ENCODE measurements around the gene HHATL.

The HHATL gene

GRCh38 chr3:42702066-42702951 is at the start of gene HHATL:
Gene HHATL (minus strand): TSS chr3:42702798. CDS start chr3:42700826, 1,972 bp downstream.
- DNase-seq = peak; percentile 9

DNA sequence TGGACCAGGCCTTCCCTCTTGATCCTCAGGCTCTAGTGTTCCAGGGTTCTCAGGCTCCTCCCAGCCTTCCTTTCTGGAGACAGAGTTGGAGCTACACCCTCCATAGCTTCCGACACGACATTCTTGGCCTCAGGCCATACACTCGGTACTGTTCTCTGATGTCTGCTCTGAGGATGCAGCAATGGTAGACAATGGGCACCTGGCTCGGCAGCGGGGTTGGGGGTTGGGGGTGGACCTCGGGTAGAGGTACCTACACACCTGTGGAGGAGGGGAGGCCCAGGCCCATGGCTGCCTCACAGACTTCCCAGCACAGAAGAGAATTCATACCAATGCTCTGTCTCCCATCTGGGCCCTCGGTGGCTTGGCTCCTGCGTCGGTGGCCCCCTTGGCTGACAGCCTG is 49.0 kb upstream of the HHATL start:
- DNase-seq = no peak

- DNase-seq = no peak
Measured at GRCh38 chr3:42750834-42751233, 48.2 kb upstream of the HHATL start.

GRCh38 chr3:42749753-42750231 is 47.2 kb upstream of the HHATL start:
- no peak for DNase-seq

DNA sequence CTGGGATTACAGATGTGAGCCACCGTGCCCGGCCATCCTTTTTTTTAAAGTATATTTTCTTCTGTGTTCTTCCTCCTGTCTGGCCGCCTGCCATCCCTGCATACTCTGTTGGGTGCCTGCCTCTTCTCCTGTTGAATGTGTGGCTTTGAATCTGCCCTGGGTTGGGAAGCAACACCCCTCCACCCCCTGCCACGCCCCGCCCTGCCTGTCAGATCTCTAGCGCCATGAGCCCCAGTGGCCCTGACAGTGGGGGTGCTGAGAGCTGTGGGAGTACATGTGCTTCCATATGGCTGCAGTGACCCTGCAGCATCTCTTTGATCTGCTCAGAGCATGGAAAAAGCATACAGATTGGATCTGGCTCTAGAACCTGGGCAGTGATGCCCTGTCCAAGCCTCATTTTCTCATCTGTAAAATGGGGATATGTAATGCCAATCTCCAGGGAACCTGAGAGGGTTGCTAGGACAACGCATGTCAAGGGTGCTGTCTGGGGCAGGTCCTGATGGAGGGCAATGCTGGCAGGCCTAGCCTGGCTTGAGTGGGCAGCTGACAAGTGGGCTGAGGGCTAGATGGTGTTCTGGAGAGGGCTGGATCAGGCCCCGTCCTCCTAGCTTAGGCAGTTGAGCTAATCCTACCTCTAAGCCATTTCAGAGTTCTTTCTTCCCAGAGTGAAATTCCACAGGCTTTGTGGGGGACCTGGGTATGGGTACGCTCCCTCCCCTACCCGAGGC is 46.6 kb upstream of the HHATL start:
- no peak for DNase-seq

- DNase-seq = peak; percentile 46
Measured at GRCh38 chr3:42747581-42747980, 45.0 kb upstream of the HHATL start.

GRCh38 chr3:42746455-42747450 is 44.2 kb upstream of the HHATL start:
- no peak for DNase-seq

GRCh38 chr3:42745776-42746454 is 43.3 kb upstream of the HHATL start:
- no peak for DNase-seq

- no peak for DNase-seq
Measured at GRCh38 chr3:42745291-42745745, 42.7 kb upstream of the HHATL start.

DNA sequence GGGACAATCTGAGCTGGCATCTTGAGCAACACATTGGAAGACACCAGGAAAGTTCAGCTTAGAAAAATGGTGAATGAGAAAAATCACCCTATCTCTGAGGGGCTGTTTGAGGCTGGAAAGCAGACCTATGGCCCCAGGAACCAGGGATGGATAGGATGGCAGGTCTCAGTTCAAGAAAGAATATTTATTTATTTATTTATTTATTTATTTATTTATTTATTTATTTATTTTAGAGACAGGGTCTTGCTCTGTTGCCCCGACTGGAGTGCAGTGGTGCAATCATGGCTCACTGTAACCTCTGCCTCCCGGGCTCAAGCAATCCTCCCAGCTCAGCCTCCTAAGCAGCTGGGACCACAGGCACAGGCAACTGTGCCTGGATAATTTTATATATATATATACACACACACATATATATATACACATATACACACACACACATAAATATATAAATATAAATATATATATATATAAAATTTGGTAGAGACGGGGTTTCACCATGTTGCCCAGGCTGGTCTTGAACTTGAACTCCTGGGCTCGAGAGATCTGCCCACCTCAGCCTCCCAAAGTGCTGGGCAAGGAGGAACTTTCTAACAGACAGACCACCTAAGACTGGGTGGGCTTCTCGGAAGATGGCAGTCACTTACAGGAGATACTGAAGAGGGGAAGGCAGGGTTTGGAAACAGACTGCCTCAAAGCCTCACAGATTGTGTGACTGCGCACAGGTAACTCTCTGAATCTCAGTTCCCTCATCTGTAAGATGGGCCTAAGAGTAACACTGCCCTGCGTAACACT is 40.8 kb upstream of the HHATL start:
- DNase-seq = no peak

DNA sequence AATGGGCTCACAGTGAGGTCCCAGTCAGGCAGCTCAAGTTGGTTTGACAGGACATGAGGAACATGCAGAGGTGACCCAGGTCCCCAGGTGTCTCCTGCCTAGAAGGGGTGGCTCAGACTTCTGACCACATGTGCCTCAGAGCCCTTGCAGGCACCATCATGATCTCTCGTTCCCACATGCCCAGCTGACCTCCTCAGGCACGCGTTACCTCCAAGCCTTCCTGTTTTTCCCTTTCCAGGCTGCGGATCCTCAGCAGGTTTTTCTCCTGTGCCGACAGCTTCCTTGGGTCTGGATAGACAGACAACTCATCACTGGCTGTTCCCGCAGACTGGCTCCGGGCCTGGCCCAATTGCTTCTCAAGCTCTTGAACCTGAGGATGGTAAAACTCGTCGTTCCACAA is 40.1 kb upstream of the HHATL start:
- no peak for DNase-seq

GRCh38 chr3:42742259-42742658 is 39.7 kb upstream of the HHATL start:
- DNase-seq = no peak

DNA sequence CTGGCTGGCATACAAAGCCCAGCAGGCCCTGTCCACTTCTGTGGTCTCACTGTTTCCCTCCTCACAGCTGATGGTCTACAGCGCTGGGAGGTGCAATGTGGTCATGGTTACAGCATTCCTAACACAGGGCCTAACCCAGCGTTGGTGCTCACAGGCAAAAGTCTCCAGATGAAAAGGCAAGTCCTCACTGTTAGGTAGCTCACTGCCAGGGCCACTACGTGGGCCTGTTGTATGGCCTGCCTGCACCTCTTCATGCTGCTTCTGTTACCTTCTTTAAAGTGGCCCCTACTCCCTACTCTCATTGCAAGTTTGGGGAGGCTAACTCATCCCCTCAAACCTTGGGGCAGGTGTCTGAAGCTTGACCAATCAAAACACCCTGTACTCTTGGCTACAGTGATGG is 39.2 kb upstream of the HHATL start:
- DNase-seq = no peak

- no peak for DNase-seq
Measured at GRCh38 chr3:42739401-42740158, 37.0 kb upstream of the HHATL start.

DNA sequence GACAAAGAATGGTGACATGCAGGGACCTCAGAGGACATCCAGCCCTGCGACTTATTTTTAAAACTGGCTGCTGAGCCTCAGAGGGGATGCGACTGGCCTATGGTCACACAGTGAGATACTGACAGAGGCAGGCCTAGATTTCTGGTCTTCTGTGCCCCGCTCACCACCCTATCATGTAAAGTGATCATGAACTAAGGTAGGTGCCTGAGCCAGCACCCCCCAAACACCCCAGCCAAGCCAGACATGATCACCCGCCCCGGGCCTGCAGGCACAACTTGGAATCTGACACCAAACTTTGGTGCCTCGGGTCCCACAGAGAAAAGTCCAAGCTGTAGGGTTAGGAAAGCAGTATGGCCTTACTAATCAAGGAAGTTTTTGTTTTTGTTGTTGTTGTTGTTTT is 33.9 kb upstream of the HHATL start:
- no peak for DNase-seq

DNA sequence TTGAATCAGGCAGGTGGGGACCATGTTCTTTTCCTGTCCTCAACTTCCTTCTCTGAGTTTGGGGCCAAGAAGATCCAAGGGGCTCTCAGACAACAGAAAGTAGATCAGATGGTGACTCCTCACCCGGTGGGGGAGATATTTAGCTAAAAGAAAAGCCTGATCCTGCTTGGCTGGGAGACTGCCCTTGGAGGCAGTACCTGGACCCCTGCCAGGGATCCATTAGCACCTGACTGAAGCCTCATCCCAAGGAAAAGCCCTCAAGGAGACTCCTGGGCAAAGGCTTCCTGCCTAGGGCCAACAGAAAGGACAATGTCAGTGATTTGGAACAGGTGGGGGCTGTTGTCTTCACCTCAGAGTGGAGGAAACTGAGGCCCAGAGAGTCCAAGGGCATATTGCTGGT is 33.5 kb upstream of the HHATL start:
- DNase-seq = no peak

DNA sequence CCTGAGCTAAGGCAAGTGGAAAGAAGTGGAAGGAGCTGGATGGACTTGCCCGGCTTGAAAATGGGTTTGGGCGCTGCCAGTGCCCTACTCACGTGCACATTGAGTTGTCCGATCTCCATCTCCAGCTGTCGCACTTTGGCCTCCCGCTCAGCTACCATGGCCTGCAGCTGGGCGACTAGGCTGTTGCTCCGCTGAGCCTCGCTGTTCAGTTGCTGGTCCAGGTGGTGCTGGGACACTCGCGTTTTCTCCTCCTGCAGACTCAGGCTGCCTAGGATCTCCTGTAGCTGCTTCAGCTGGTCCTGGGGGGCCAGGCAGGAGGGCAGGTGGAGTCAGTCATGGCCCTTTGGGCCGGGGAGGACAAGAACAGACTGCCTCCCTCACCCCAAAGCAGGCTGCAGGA is 33.0 kb upstream of the HHATL start:
- DNase-seq = no peak

- no peak for DNase-seq
Measured at GRCh38 chr3:42735019-42735418, 32.4 kb upstream of the HHATL start.

DNA sequence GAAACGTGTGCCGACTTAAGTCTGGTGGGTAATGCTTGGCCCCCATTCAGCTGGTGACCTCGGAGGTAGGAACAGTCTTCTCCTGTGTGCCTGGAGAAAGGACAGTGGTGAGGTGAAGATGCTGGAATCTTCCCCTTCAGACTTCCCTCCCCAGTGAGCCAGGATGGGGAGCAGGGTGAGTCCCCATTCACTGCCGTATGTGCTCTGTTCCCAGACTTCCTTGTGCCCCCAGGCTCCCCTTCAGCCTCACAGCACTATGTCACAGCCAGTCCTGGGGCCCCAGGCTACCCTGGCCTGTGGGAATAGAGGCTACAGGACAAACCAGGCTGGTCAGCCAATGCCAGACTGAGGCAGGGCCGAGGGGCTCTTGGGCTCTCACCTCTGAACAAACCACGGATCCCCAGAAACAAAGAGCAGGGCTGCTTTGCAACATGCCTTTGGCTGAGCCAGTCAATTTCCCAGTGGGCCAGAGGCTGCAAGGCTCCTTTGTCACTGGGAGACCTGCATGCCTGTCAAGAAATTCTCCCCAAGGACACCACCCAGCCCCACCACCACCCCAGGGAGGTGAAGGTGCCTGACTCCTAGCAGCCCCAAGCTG is 31.8 kb upstream of the HHATL start:
- DNase-seq = no peak

Measured in CD4-positive, alpha-beta T cell treated with Interleukin-15 for 1 hour (primary cell).